T follicular helper cell (primary cell): Measurements from ENCODE around the gene PCCA.
"Not testable (repeated sequence)": the region's sequence is repeated elsewhere in the genome, so short reads cannot be mapped to it uniquely, and the experiment has no call there.

Experiments used
- DNase-seq: peaks from one replicate; pipeline ENCODE4 v3.0.0-alpha.2; 2020; ENCODE audit warnings: low read depth

PCCA gene

DNA sequence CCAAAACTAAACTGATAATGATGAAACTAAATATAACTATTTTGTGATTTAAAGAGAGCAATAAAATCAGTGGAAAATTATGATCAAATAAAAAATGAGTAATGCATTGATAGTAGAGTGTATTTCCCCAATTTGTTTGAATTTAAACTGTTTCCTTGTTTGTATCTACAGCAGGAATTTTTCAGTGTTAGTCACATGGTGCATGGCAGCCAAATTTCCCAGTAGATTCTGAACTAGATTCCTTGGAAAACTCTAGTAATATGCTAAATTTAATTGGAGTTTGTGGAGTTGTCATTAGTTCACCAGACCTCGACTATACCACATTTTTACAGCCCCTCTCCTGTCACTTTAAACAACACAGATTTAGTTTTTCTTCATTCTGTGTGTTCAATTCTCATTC is 156.2 kb downstream of the PCCA start:
- DNase-seq: no peak

DNA sequence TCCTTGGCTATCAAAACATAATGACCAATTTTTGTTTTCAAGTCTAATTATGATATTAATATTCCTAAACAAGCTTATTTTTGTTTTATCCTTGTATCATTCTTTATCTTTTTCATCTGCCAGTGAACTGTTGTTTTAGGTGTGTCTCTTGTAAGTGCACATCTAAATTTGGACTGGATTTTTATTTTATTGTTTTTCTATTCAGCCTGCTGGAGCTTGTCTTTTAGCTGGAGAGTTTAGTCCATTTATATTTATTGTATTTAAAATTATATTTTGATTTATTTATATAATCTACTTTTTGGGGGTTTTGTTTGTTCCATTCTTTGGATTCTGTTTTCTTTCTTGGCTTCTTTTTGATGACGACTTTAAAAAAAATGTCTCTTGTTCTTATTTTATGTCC is 159.0 kb downstream of the PCCA start:
- DNase-seq: no peak

- no peak for DNase-seq
Observed at GRCh38 chr13:100254002-100254401, 165.1 kb downstream of the PCCA start.

- no peak for DNase-seq
Observed at GRCh38 chr13:100262404-100262803, 173.5 kb downstream of the PCCA start.

- no peak for DNase-seq
Observed at GRCh38 chr13:100266026-100266425, 177.1 kb downstream of the PCCA start.

GRCh38 chr13:100269837-100270236 is 180.9 kb downstream of the PCCA start:
- DNase-seq: no peak

GRCh38 chr13:100273138-100273537 is 184.2 kb downstream of the PCCA start:
- DNase-seq: no peak

GRCh38 chr13:100273552-100273951 is 184.7 kb downstream of the PCCA start:
- no peak for DNase-seq

- DNase-seq: no peak
Observed at GRCh38 chr13:100274942-100275506, 186.1 kb downstream of the PCCA start.

DNA sequence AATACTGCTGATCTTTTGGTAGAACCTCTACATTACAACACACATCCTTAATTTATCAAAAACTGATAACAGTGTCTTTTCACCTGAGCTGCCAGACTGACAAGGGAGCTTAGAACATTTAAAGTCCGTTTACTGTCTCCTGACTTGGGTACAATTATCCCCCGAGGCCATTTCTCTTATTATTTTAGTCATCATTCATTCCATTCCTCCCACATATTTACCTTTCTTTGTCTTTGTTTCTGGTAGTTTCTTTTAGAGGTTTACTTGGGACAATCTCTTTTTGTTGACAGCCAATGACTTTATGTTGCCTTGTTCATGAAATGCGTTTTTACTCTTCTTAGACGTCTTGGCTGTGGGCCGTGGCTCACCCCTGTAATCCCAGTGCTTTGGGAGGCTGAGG is 186.9 kb downstream of the PCCA start:
- DNase-seq: no peak

GRCh38 chr13:100280681-100281080 is 191.8 kb downstream of the PCCA start:
- no peak for DNase-seq

DNA sequence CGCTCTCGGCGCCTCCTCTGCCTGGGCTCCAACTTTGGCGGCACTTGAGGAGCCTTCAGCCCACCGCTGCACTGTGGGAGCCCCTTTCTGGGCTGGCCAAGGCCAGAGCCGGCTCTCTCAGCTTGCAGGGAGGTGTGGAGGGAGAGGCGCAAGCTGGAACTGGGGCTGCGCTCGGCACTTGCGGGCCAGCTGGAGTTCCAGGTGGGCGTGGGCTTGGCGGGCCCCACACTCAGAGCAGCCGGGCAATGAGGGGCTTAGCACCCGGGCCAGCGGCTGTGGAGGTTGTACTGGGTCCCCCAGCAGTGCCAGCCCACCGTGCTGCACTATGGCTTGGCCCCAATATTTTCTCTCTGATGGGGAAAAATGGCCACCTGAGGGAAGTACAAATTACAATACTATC is 193.4 kb downstream of the PCCA start:
- not testable (repeated sequence) for DNase-seq

DNA sequence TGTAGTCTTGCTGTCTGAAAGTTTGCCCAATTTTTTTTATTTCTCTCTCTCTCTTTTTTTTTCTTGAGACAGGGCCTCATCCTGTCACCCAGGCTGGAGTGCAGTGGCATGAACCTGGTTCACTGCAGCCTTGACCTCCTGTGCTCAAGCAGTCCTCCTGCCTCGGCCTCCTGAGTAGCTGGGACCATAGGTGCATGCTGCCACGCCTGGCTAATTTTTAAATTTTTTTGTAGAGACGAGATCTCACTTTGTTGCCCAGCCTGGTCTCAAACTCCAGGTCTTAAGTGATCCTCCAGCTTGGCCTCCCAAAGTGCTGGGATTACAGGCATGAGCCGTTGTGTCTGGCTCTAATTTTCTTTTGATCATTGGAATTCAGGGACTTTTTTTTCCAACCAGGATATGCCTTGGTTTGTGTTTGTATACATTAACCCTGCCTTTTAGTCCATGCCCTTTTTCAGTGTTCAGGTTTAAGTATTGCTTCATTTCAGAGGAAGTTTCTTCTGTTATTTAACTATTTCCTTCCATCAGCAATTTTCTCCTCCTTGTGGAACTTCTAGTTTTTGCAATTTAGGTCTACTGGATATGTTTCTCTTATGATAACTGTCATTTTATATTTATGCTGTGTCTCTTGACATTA is 201.4 kb downstream of the PCCA start:
- no peak for DNase-seq

DNA sequence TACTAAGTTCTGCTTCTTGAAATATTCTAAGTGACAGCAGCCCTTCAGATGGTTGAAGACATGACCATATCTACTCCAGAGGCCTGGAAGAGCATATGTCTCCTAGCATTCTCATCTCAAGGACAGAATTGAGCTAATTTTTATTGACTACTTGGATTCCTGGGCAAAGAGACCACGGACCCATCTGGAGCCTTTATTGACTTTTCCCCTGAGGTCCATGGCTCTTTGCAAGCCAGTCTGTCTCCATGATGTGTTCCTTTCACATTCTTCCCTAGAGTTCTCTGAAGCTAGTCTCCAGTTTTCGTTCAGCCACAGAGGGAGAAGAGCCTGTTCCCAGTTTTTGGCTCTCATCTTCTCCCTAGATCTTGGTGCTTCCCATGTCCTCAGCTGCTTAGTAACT is 202.7 kb downstream of the PCCA start:
- DNase-seq: no peak

DNA sequence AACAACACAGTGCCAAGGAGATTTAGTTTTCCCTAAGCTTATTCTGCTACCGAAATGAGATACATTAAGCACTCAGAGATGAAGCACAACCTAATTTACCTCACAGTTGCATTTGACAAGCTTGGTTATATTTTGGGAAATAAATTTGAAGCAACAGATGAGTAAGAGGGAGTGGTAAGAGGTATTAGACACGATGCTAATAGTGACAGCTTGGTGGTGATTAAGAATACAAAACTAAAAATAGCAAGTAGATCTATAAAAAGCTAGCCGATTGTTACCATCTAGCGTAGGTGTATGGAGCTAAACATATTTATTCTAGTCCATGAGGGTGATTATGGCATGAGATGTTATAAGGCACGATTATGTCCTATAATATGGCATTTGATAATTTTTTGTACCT is 208.5 kb downstream of the PCCA start:
- DNase-seq: no peak

- no peak for DNase-seq
Observed at GRCh38 chr13:100298116-100298681, 209.3 kb downstream of the PCCA start.

- no peak for DNase-seq
Observed at GRCh38 chr13:100298691-100299090, 209.8 kb downstream of the PCCA start.

DNA sequence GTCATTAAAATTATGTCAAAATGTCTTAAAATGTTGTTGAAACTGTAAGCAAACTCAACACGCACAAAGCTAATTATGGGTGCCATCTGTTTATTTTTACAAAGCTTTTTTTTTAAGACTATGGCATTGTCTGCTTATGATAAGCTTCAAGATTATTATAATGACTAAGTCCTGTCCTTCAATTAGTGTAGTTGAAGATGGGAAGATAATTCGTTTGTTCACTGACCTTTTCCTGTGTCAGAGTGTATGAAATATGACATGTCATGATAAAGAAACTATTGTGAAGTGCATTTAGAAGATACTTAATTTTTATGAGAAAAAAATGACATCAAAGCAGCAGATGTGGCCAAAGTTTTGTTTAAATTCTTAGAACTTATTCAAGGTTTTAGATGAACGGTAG is 211.3 kb downstream of the PCCA start:
- DNase-seq: no peak

- DNase-seq: no peak
Observed at GRCh38 chr13:100300708-100301107, 211.8 kb downstream of the PCCA start.

- no peak for DNase-seq
Observed at GRCh38 chr13:100301418-100301817, 212.5 kb downstream of the PCCA start.

DNA sequence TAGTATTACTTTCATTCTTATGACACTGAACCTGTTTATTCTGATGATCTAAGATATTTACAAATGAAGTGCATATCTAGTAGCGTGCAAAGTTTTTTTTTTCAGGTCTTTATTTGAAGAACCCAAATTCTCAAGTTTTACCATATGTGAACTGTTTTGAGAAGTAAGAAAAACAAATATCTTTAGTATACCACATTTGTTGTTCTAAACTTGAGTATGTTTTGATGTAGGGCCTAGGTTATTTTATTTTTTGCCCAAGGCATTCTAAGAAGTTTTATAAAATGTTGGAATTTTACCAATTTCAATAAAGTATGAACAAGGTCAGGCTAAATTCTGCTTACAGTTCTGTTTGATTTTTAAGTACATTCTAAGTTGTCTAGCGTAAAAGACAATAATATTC is 213.5 kb downstream of the PCCA start:
- DNase-seq: no peak

DNA sequence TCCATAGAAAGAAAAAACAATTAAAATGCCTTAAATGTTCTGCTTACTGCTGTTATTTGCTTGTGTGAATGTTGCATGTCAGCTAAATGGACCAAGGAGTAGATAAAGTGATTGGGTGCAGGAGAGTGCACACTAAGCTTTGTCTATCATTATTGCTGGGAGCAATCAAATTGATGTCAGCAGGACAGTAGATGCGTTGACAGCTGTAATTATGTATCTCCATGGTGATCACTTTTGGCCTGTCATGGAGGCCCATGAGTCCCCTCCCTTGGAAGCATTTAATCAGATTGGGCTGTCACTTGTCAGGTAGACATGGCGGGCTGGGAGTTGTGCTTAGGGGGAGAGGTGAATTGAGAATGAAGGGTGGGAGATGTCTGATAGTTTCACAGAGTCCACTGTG is 215.3 kb downstream of the PCCA start:
- DNase-seq: no peak

GRCh38 chr13:100305398-100305797 is 216.5 kb downstream of the PCCA start:
- no peak for DNase-seq

DNA sequence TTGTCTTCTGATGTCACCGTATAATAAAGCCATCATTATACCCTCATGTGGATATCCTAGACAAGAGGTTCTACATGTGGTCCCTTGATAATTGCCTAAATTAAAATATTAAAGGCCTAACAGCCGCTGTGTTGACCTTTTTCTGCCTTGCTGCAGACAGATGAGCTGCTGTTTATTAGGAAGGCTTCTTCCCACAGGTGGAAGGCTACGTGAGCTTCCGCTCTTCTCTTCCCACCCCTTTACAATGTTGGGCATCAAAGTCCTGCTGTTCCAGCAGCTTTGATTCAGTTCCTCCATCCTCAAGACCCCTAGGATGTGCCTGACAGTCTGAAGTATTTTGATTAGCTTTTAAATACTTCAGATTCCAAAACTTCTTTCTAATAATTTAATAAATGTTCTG is 217.1 kb downstream of the PCCA start:
- DNase-seq: no peak
